HG03442 (cell line): ENCODE results near the gene ACVR2B.
A peak's percentile ranks its signal among the peaks of the same experiment; 100 is the strongest.

Experiments
- ATAC-seq: cut with Tn5 transposase; IDR thresholded peaks from one replicate; pipeline ENCODE4 v1.9.1; 2021; ENCODE audit warnings: mild to moderate bottlenecking, moderate library complexity; ENCODE audit not compliant: unreplicated experiment

Gene ACVR2B

GRCh38 chr3:38457111-38458003 lies 3.7 kb downstream of the ACVR2B start:
- ATAC-seq: no peak

GRCh38 chr3:38458796-38459498 lies 5.3 kb downstream of the ACVR2B start:
- ATAC-seq: no peak

GRCh38 chr3:38459499-38460048 lies 5.9 kb downstream of the ACVR2B start:
- ATAC-seq: no peak

- no peak for ATAC-seq
Measured at GRCh38 chr3:38460377-38461270, 6.9 kb downstream of the ACVR2B start.

- ATAC-seq: no peak
Measured at GRCh38 chr3:38465588-38466154, 12.0 kb downstream of the ACVR2B start.

- no peak for ATAC-seq
Measured at GRCh38 chr3:38468765-38469164, 15.1 kb downstream of the ACVR2B start.

- ATAC-seq: no peak
Measured at GRCh38 chr3:38469852-38470251, 16.2 kb downstream of the ACVR2B start.

- ATAC-seq: no peak
Measured at GRCh38 chr3:38471260-38471857, 17.7 kb downstream of the ACVR2B start.

- no peak for ATAC-seq
Measured at GRCh38 chr3:38472342-38472741, 18.7 kb downstream of the ACVR2B start.

GRCh38 chr3:38473229-38473628 lies 19.5 kb downstream of the ACVR2B start:
- no peak for ATAC-seq

GRCh38 chr3:38474928-38475605 lies 21.4 kb downstream of the ACVR2B start:
- no peak for ATAC-seq

- no peak for ATAC-seq
Measured at GRCh38 chr3:38475716-38476115, 22.0 kb downstream of the ACVR2B start.

- no peak for ATAC-seq
Measured at GRCh38 chr3:38476157-38476756, 22.6 kb downstream of the ACVR2B start.

- no peak for ATAC-seq
Measured at GRCh38 chr3:38477057-38477820, 23.5 kb downstream of the ACVR2B start.

- ATAC-seq: no peak
Measured at GRCh38 chr3:38477839-38478450, 24.3 kb downstream of the ACVR2B start.

- ATAC-seq: no peak
Measured at GRCh38 chr3:38478901-38479300, 25.2 kb downstream of the ACVR2B start.

- peak; percentile 72 for ATAC-seq
Measured at GRCh38 chr3:38479431-38480092, 25.9 kb downstream of the ACVR2B start.

GRCh38 chr3:38480093-38480445 lies 26.4 kb downstream of the ACVR2B start:
- ATAC-seq: no peak
